ENCODE results near the gene FSD2. TPM values are rescaled to one million over a fixed set of nuclear protein-coding genes. Genes with fewer than 3 reads are reported as not detected.

The FSD2 gene
- total and polyA plus RNA-seq, 9 of the 15 experiments (the other 6 are each of a cell fraction or from before 2014, with no cell fraction given): 0.01 to 0.06 TPM; not detected in 7

DNA sequence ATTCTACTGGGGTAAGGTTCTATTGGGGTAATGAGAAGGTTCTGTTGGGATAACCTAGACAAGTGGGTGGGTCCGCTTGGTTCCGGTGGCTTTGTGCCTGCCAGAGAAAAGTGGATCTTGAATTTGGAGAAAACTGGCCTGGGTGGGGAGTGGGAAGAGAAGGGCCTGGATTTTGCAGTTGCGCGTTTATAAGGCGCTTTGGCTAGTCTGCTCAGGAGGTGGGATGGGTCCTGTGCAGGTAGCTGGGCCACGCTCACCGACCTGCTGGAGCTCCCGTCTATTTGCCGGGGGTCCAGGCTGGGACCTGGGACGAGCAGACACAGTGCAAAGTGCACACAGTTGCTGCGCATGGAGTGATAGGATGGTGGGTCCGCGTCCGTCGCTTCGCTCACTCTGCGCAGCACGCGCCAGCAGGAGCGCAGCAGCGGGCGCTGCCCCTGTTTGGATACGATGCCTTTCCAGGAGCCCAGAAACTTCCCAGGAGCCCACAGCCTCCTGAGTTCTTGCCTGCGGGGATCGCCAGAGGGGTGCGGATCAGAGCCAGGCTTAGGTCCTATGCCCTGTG, 94.9 kb downstream of the FSD2 start:
- H3K4me3 ChIP-seq: no peak overlapping the region
- in situ Hi-C loops (cut with MboI): no loop called here
- POLR2A ChIA-PET: no interaction called here
- H3K79me2 ChIP-seq (ENCODE audit: control insufficient read depth, insufficient read depth, low read length): no peaks in the 10 kb centered on the region
- no peaks in the 10 kb centered on the region for H3K9me1 ChIP-seq (ENCODE audit: control insufficient read depth, insufficient read depth, low read length)
- no peak overlapping the region for H2AFZ ChIP-seq (ENCODE audit: low read depth, low read length)
- H3K36me3 ChIP-seq (ENCODE audit: control insufficient read depth, insufficient read depth, low read length): no peaks in the 10 kb centered on the region
- H3K27ac ChIP-seq (ENCODE audit: extremely low read depth, low read depth, low read length): no peak overlapping the region
- ATAC-seq (no peak), DNase-seq (ENCODE audit: extremely low read depth in 1 of 4, low spot score in 3 of 4) (no peak), FAIRE-seq (no peak)
- peaks cover 0 to 20% of the 10 kb centered on the region in 2 experiments; a peak in 3 of 5 replicates for H3K4me1 ChIP-seq (replicated peaks in 1 of 2; ENCODE audit: control insufficient read depth in 2 of 2, insufficient read depth in 2 of 2, low read length in 2 of 2)
- H3K9ac ChIP-seq (ENCODE audit: insufficient read depth in 1 of 2, low read depth in 2 of 2, low read length in 2 of 2): no peak overlapping the region
- H4K20me1 ChIP-seq (replicated peaks; ENCODE audit: control insufficient read depth, insufficient read depth, low read length): peaks cover 5% of the 10 kb centered on the region
- no peak overlapping the region for H3K4me2 ChIP-seq (ENCODE audit: insufficient read depth, low read length)
- peaks cover 2 to 48% of the 10 kb centered on the region in 2 experiments; a peak in 4 of 5 replicates for H3K27me3 ChIP-seq (ENCODE audit: control insufficient read depth in 2 of 2, insufficient read depth in 2 of 2, low read length in 2 of 2)
- BruUV-seq (replicated peaks): no TSS peak
- no peaks in the 10 kb centered on the region for H3K9me3 ChIP-seq (replicated peaks; ENCODE audit: control insufficient read depth, insufficient read depth, low read depth, low read length)
- 34% methylated on average over 13 of the region's 26 CpGs for WGBS (ENCODE audit: insufficient coverage, low coverage, missing lambda C conversion rate)
- CTCF ChIA-PET (ENCODE audit: low intra/inter-chr PET ratio): no interaction called here
- intact Hi-C loops (cut with micrococcal nuclease): no loop called here
- TF ChIP-seq RCOR1 (IDR thresholded peaks at IDR 0.05; ENCODE audit: borderline replicate concordance in 1 of 2, low read depth in 2 of 2, low read length in 2 of 2): no peak
- TF ChIP-seq ZFP1 (CRISPR knock-in tag; IDR thresholded peaks at IDR 0.05): no peak
- TF ChIP-seq STAT5B (CRISPR knock-in tag; IDR thresholded peaks at IDR 0.05): no peak
- TF ChIP-seq, protein P1, sequence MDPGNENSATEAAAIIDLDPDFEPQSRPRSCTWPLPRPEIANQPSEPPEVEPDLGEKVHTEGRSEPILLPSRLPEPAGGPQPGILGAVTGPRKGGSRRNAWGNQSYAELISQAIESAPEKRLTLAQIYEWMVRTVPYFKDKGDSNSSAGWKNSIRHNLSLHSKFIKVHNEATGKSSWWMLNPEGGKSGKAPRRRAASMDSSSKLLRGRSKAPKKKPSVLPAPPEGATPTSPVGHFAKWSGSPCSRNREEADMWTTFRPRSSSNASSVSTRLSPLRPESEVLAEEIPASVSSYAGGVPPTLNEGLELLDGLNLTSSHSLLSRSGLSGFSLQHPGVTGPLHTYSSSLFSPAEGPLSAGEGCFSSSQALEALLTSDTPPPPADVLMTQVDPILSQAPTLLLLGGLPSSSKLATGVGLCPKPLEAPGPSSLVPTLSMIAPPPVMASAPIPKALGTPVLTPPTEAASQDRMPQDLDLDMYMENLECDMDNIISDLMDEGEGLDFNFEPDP (CRISPR knock-in tag; IDR thresholded peaks at IDR 0.05): no peak
- TF ChIP-seq, protein P2, sequence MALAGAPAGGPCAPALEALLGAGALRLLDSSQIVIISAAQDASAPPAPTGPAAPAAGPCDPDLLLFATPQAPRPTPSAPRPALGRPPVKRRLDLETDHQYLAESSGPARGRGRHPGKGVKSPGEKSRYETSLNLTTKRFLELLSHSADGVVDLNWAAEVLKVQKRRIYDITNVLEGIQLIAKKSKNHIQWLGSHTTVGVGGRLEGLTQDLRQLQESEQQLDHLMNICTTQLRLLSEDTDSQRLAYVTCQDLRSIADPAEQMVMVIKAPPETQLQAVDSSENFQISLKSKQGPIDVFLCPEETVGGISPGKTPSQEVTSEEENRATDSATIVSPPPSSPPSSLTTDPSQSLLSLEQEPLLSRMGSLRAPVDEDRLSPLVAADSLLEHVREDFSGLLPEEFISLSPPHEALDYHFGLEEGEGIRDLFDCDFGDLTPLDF (CRISPR knock-in tag; IDR thresholded peaks at IDR 0.05): no peak
- TF ChIP-seq HDAC6 (IDR thresholded peaks at IDR 0.05; ENCODE audit: low read depth, low read length): no peak
- TF ChIP-seq CHAMP1 (IDR thresholded peaks at IDR 0.05): no peak
- TF ChIP-seq ARHGAP35 (IDR thresholded peaks at IDR 0.05; ENCODE audit: partially characterized antibody): no peak
- no peak for TF ChIP-seq SP1 (CRISPR knock-in tag; IDR thresholded peaks at IDR 0.05)
- no peak for TF ChIP-seq NCOA1 (IDR thresholded peaks at IDR 0.05; ENCODE audit: low read depth)
- no peak for TF ChIP-seq ZNF3 (CRISPR knock-in tag; IDR thresholded peaks at IDR 0.05)
- TF ChIP-seq NCOA6 (IDR thresholded peaks at IDR 0.05): no peak
- no peak for TF ChIP-seq ELF4 (CRISPR knock-in tag; IDR thresholded peaks at IDR 0.05)
- TF ChIP-seq ZBTB9 (CRISPR knock-in tag; IDR thresholded peaks at IDR 0.05): no peak
- no peak for TF ChIP-seq ZNF764 (CRISPR knock-in tag; IDR thresholded peaks at IDR 0.05; ENCODE audit: low read depth)
- no peak for TF ChIP-seq NFIX (CRISPR knock-in tag; IDR thresholded peaks at IDR 0.05; ENCODE audit: low read depth)
- TF ChIP-seq ZNF217 (CRISPR knock-in tag; IDR thresholded peaks at IDR 0.05): no peak
- no peak for TF ChIP-seq FOXM1 (IDR thresholded peaks at IDR 0.05; ENCODE audit: low read depth)
- TF ChIP-seq FOXM1 (CRISPR knock-in tag; IDR thresholded peaks at IDR 0.05; ENCODE audit: low read depth): no peak
